Psoas muscle (tissue), 8 donors: ENCODE results near the gene CHN2. TPM values are rescaled to one million over a fixed set of nuclear protein-coding genes. Genes with fewer than 3 reads are reported as not detected.
A peak's percentile ranks its signal among the peaks of the same experiment; 100 is the strongest.

Experiments used
- ATAC-seq, 4 donors: fragments of 200-7000 bp; cut with Tn5 transposase; one replicate each; pipeline ENCODE4 v1.9.1; 2020; ENCODE audit warnings: moderate library complexity in 3 of 4, mild to moderate bottlenecking in 2 of 4
- DNase-seq, 2 donors: peaks; one replicate each; pipeline ENCODE4 v3.0.0-alpha.2; 2020
- H3K27ac ChIP-seq: fragments of 200-600 bp; one replicate; pipeline ENCODE4 v1.8.0; 2022
- H3K27me3 ChIP-seq, 3 donors: fragments of 200-600 bp in 1 of 3; one replicate each; pipeline versions ENCODE4 v1.6.1 to v1.8.0; 2013 to 2022; ENCODE audit warnings: low read length in 2 of 3, mild to moderate bottlenecking in 2 of 3, moderate library complexity in 1 of 3; ENCODE audit not compliant: insufficient read depth in 3 of 3
- H3K36me3 ChIP-seq, 2 donors: fragments of 200-600 bp in 1 of 2; one replicate each; pipeline versions ENCODE4 v1.6.1 to v1.8.0; 2013 to 2022; ENCODE audit warnings: low read depth in 1 of 2, mild to moderate bottlenecking in 1 of 2, moderate library complexity in 1 of 2; ENCODE audit not compliant: insufficient read depth in 1 of 2
- H3K4me1 ChIP-seq: fragments of 200-600 bp; one replicate; pipeline ENCODE4 v1.8.0; 2022
- H3K4me3 ChIP-seq: fragments of 200-600 bp; one replicate; pipeline ENCODE4 v1.8.0; 2022; ENCODE audit warnings: mild to moderate bottlenecking
- H3K9me3 ChIP-seq: fragments of 200-600 bp; one replicate; pipeline ENCODE4 v1.8.0; 2022
- CTCF ChIP-seq: fragments of 200-600 bp; IDR thresholded peaks from one replicate; pipeline ENCODE4 v1.8.0; 2022; ENCODE audit warnings: antibody characterized with exemption
- WGBS, 3 donors: extraction: QIAGEN DNeasy Blood & Tissue Kit; methylation state at CpG; one replicate each; pipeline versions ENCODE4 v1.1.6 to v1.1.7; 2013; 5-methylcytosine and 5-hydroxymethylcytosine counted together
- intact Hi-C, 2 donors: fragments of 100-400 bp; cut with DNase I; formaldehyde crosslinking; loops; one replicate each; pipeline versions ENCODE4 v1.11.0 to v1.14.2; 2022
- polyA plus RNA-seq, 3 donors: library from polyadenylated mRNA; stranded (reverse); fragments of 200-250 nt; gene quantifications; one replicate each; pipeline ENCODE4 v1.2.3, GENCODE V29; 2013
- total RNA-seq, 4 donors: library from RNA; stranded (reverse); fragmentation: NEBNext Ultra II Directional in 2 of 4; extraction: Animal tissue kit (Norgen Biotek cat#: 25700) in 2 of 4; gene quantifications; one replicate each; pipeline versions ENCODE4 v1.2.1 to v1.2.4, GENCODE V29; 2021 to 2023
- donor health status: healthy with polysubstance abuse.
- donor health status: DM: no; HTN: no; CAD: no; lungs with moderate emphysema.
- donor health status: Bipolar disorder and iron deficiency.
- donor health status: healthy.
- donor health status: DM: yes; HTN: yes; CAD: no.
- donor health status: DM: no; HTN: no; CAD: no.
- donor health status: DM: no; HTN: no; CAD: no.
- donor health status: DM: yes; HTN: yes; CAD: no.

The CHN2 gene
- total and polyA plus RNA-seq, 7 donors: 0.43 to 18.1 (median 2.3) TPM

GRCh38 chr7:29265208-29265923 lies 70.8 kb downstream of the CHN2 start:
- no peak for TF ChIP-seq CTCF
- H3K4me3 ChIP-seq: no peak overlapping the region
- DNase-seq: no peak
- H3K27me3 ChIP-seq: no peaks in the 10 kb centered on the region
- no peaks in the 10 kb centered on the region for H3K36me3 ChIP-seq
- WGBS, 3 donors: 62 to 81% (median 63%) methylated on average over 6 of the region's 6 CpGs
- H3K9me3 ChIP-seq: no peaks in the 10 kb centered on the region
- no peak overlapping the region for H3K27ac ChIP-seq
- intact Hi-C loops: no loop called here
- H3K4me1 ChIP-seq: no peaks in the 10 kb centered on the region
- peak in 3 of 4 donors; percentile 30 to 76 (median 46) for ATAC-seq

GRCh38 chr7:29269935-29270334 lies 75.4 kb downstream of the CHN2 start:
- no peaks in the 10 kb centered on the region for H3K9me3 ChIP-seq
- H3K27ac ChIP-seq: no peak overlapping the region
- DNase-seq (no peak), ATAC-seq (no peak)
- no peaks in the 10 kb centered on the region for H3K4me1 ChIP-seq
- 75 to 86% (median 85%) methylated on average over 1 of the region's 1 CpG for WGBS, 3 donors
- no peak for TF ChIP-seq CTCF
- H3K4me3 ChIP-seq: no peak overlapping the region
- intact Hi-C loops: no loop called here
- H3K27me3 ChIP-seq: no peaks in the 10 kb centered on the region
- H3K36me3 ChIP-seq: no peaks in the 10 kb centered on the region

- 59 to 60% (median 59%) methylated on average over 4 of the region's 4 CpGs for WGBS, 3 donors
- no peak for ATAC-seq
- no peaks in the 10 kb centered on the region for H3K9me3 ChIP-seq
These were observed 76.2 kb downstream of the CHN2 start for GRCh38 chr7:29270594-29271318.

GRCh38 chr7:29271319-29271658 lies 76.7 kb downstream of the CHN2 start:
- no peak overlapping the region for H3K27ac ChIP-seq
- ATAC-seq: no peak
- no peaks in the 10 kb centered on the region for H3K9me3 ChIP-seq
- TF ChIP-seq CTCF: no peak
- DNase-seq: no peak
- H3K4me1 ChIP-seq: no peaks in the 10 kb centered on the region
- H3K27me3 ChIP-seq: no peaks in the 10 kb centered on the region
- WGBS, 3 donors: 59 to 70% (median 66%) methylated on average over 4 of the region's 4 CpGs
- no peaks in the 10 kb centered on the region for H3K36me3 ChIP-seq
- H3K4me3 ChIP-seq: no peak overlapping the region
- intact Hi-C loops: no loop called here

More at GRCh38 chr7:29270594-29271318, 76.2 kb downstream of the CHN2 start:
- intact Hi-C loops: no loop called here
- Histone ChIP-seq H3K36me3 (no peaks in the 10 kb centered on the region), H3K4me1 (no peaks in the 10 kb centered on the region), H3K27me3 (no peaks in the 10 kb centered on the region), H3K27ac (no peak overlapping the region), H3K4me3 (no peak overlapping the region)
- TF ChIP-seq CTCF: no peak
- DNase-seq: no peak
